Kasumi-1 (cell line): Measurements from ENCODE around the gene MLANA.
"Not testable (repeated sequence)": the region's sequence is repeated elsewhere in the genome, so short reads cannot be mapped to it uniquely, and the experiment has no call there.

Experiments
- DNase-seq, 2 experiments: peaks; one replicate each; lab custom pipeline; 2025; lab: John Stamatoyannopoulos, UW

MLANA gene

GRCh38 chr9:5870020-5870339 is 20.7 kb upstream of the MLANA start:
- no peak for DNase-seq

GRCh38 chr9:5870691-5871090 is 20.0 kb upstream of the MLANA start:
- no peak for DNase-seq

- DNase-seq: no peak
These were observed 18.9 kb upstream of the MLANA start for GRCh38 chr9:5871785-5872184.

- DNase-seq: no peak
These were observed 18.2 kb upstream of the MLANA start for GRCh38 chr9:5872511-5872910.

GRCh38 chr9:5873439-5873838 is 17.2 kb upstream of the MLANA start:
- no peak for DNase-seq

GRCh38 chr9:5874048-5874447 is 16.6 kb upstream of the MLANA start:
- DNase-seq: no peak

GRCh38 chr9:5876026-5876425 is 14.7 kb upstream of the MLANA start:
- no peak for DNase-seq

GRCh38 chr9:5876711-5877110 is 14.0 kb upstream of the MLANA start:
- no peak for DNase-seq

- DNase-seq: no peak
These were observed 11.1 kb upstream of the MLANA start for GRCh38 chr9:5879419-5880181.

- DNase-seq: not testable (repeated sequence)
These were observed 8.3 kb upstream of the MLANA start for GRCh38 chr9:5882244-5883012.

GRCh38 chr9:5884191-5884590 is 6.5 kb upstream of the MLANA start:
- no peak for DNase-seq

- DNase-seq: peak; percentile 17 to 34
These were observed 4.4 kb upstream of the MLANA start for GRCh38 chr9:5886114-5886939.

GRCh38 chr9:5892456-5893133 is 1.9 kb downstream of the MLANA start:
- DNase-seq: no peak

- no peak for DNase-seq
These were observed 2.4 kb downstream of the MLANA start for GRCh38 chr9:5893134-5893505.

GRCh38 chr9:5893591-5894236 is 3.0 kb downstream of the MLANA start:
- DNase-seq: no peak

GRCh38 chr9:5894237-5894959 is 3.7 kb downstream of the MLANA start:
- no peak for DNase-seq

GRCh38 chr9:5895782-5896181 is 5.1 kb downstream of the MLANA start:
- no peak for DNase-seq

- no peak for DNase-seq
These were observed 6.2 kb downstream of the MLANA start for GRCh38 chr9:5896863-5897262.

GRCh38 chr9:5897851-5898250 is 7.2 kb downstream of the MLANA start:
- no peak for DNase-seq

- no peak for DNase-seq
These were observed 8.6 kb downstream of the MLANA start for GRCh38 chr9:5899292-5899691.

GRCh38 chr9:5900622-5901021 is 9.9 kb downstream of the MLANA start:
- DNase-seq: no peak
